OCI-LY1 (cell line): ENCODE measurements around the gene TADA1.

Experiments
- H2AFZ ChIP-seq: fragments of 200-600 bp; sonication (generic), shearing (Covaris generic); 2 replicates; pipeline ENCODE4 v1.6.0; 2014; ENCODE audit warnings: antibody characterized with exemption, mild to moderate bottlenecking, low read length
- H3F3A ChIP-seq: fragments of 200-600 bp; sonication (generic), shearing (Covaris generic); 2 replicates; pipeline ENCODE4 v1.6.0; 2014; ENCODE audit warnings: mild to moderate bottlenecking, antibody characterized with exemption, low read length, moderate library complexity; ENCODE audit not compliant: insufficient read depth
- H3K27ac ChIP-seq: fragments of 200-600 bp; sonication (generic); 2 replicates; pipeline ENCODE4 v1.5.1; 2014; ENCODE audit warnings: low read length, mixed run types, mild to moderate bottlenecking, low read depth; ENCODE audit not compliant: poor library complexity, severe bottlenecking
- H3K27me3 ChIP-seq: fragments of 200-600 bp; sonication (generic); 2 replicates; pipeline ENCODE4 v1.6.0; 2014; ENCODE audit warnings: antibody characterized with exemption, mild to moderate bottlenecking, low read length, moderate library complexity; ENCODE audit not compliant: insufficient read depth
- H3K36me3 ChIP-seq: fragments of 200-600 bp; sonication (generic); 2 replicates; pipeline ENCODE4 v1.6.1; 2014; ENCODE audit warnings: mild to moderate bottlenecking, antibody characterized with exemption, low read length, moderate library complexity, mixed read lengths; ENCODE audit not compliant: insufficient read depth
- H3K4me1 ChIP-seq: fragments of 200-600 bp; sonication (generic); 2 replicates; pipeline ENCODE4 v1.5.1; 2014; ENCODE audit warnings: mild to moderate bottlenecking, low read length, moderate library complexity; ENCODE audit not compliant: insufficient read depth, severe bottlenecking
- H3K4me2 ChIP-seq: fragments of 200-600 bp; sonication (generic), shearing (Covaris generic); 2 replicates; pipeline ENCODE4 v1.6.1; 2014; ENCODE audit warnings: low read length
- H3K4me3 ChIP-seq: fragments of 200-600 bp; sonication (generic); 2 replicates; pipeline ENCODE4 v1.5.1; 2014; ENCODE audit warnings: low read length, low read depth, mild to moderate bottlenecking, mixed read lengths; ENCODE audit not compliant: poor library complexity, severe bottlenecking
- H3K79me2 ChIP-seq: fragments of 200-600 bp; shearing (Covaris generic); 2 replicates; pipeline ENCODE4 v1.6.1; 2016; ENCODE audit warnings: mixed run types, low read length, mixed read lengths; ENCODE audit not compliant: insufficient read depth
- H3K9ac ChIP-seq: fragments of 200-600 bp; sonication (generic), shearing (Covaris generic); 2 replicates; pipeline ENCODE4 v1.6.1; 2014; ENCODE audit warnings: mild to moderate bottlenecking, low read length, mixed read lengths
- H3K9me2 ChIP-seq: fragments of 200-600 bp; sonication (generic), shearing (Covaris generic); 2 replicates; pipeline ENCODE4 v1.6.1; 2014; ENCODE audit warnings: low read depth, mild to moderate bottlenecking, low read length, mixed read lengths
- H3K9me3 ChIP-seq: fragments of 200-600 bp; shearing (Covaris generic); 2 replicates; pipeline ENCODE4 v1.6.1; 2014; ENCODE audit warnings: low read length, mixed read lengths
- H4K20me1 ChIP-seq: fragments of 200-600 bp; sonication (generic), shearing (Covaris generic); 2 replicates; pipeline ENCODE4 v1.6.0; 2016; ENCODE audit warnings: mild to moderate bottlenecking, low read length; ENCODE audit not compliant: insufficient read depth
- CTCF ChIP-seq: fragments of 200-600 bp; sonication (generic), shearing (Covaris generic); IDR thresholded peaks from 2 replicates; pipeline ENCODE4 v1.5.1; 2017; ENCODE audit warnings: mild to moderate bottlenecking, antibody characterized with exemption, low read length, moderate library complexity, mixed read lengths
- EZH2 ChIP-seq: fragments of 200-600 bp; sonication (generic), shearing (Covaris generic); IDR thresholded peaks from 2 replicates; pipeline ENCODE4 v1.8.0; 2017; ENCODE audit warnings: borderline replicate concordance, mixed run types, mild to moderate bottlenecking, antibody characterized with exemption, low read length, moderate library complexity, mixed read lengths

The TADA1 gene

GRCh38 chr1:166918956-166919316, 42.9 kb upstream of the TADA1 start:
- Histone ChIP-seq H3K9me2 (no peaks in the 10 kb centered on the region), H3K27ac (no peak overlapping the region), H2AFZ (no peak overlapping the region), H3K9me3 (no peaks in the 10 kb centered on the region), H3K4me1 (no peaks in the 10 kb centered on the region), H3K9ac (no peak overlapping the region), H3K4me3 (no peak overlapping the region), H3K36me3 (no peaks in the 10 kb centered on the region), H3K27me3 (0 out of 2 replicates have a peak, but pooled peaks cover 3% of the 10 kb centered on the region), H4K20me1 (no peaks in the 10 kb centered on the region), H3F3A (no peaks in the 10 kb centered on the region), H3K79me2 (no peaks in the 10 kb centered on the region), H3K4me2 (no peak overlapping the region)
- TF ChIP-seq EZH2, result no peak
- no peak for TF ChIP-seq CTCF

GRCh38 chr1:166918088-166918955, 42.3 kb upstream of the TADA1 start:
- no peaks in the 10 kb centered on the region for H3F3A ChIP-seq
- H3K9me3 ChIP-seq, result no peaks in the 10 kb centered on the region
- H2AFZ ChIP-seq, result no peak overlapping the region
- no peak overlapping the region for H3K9ac ChIP-seq
- H3K27me3 ChIP-seq, result 0 out of 2 replicates have a peak, but pooled peaks cover 3% of the 10 kb centered on the region
- no peak overlapping the region for H3K4me2 ChIP-seq
- H4K20me1 ChIP-seq, result no peaks in the 10 kb centered on the region
- H3K79me2 ChIP-seq, result no peaks in the 10 kb centered on the region
- no peak overlapping the region for H3K27ac ChIP-seq
- H3K9me2 ChIP-seq, result no peaks in the 10 kb centered on the region
- TF ChIP-seq EZH2, result no peak
- no peak for TF ChIP-seq CTCF
- H3K36me3 ChIP-seq, result no peaks in the 10 kb centered on the region
- no peaks in the 10 kb centered on the region for H3K4me1 ChIP-seq
- H3K4me3 ChIP-seq, result no peak overlapping the region

- Histone ChIP-seq H4K20me1 (no peaks in the 10 kb centered on the region), H3F3A (no peaks in the 10 kb centered on the region), H3K9ac (no peak overlapping the region), H3K4me2 (no peak overlapping the region), H3K9me3 (peaks cover 7% of the 10 kb centered on the region; the same call in 1 of the 2 replicates), H3K9me2 (no peaks in the 10 kb centered on the region), H3K36me3 (no peaks in the 10 kb centered on the region), H3K4me3 (no peak overlapping the region), H2AFZ (no peak overlapping the region), H3K79me2 (no peaks in the 10 kb centered on the region), H3K27ac (no peak overlapping the region), H3K4me1 (no peaks in the 10 kb centered on the region), H3K27me3 (0 out of 2 replicates have a peak, but pooled peaks cover 3% of the 10 kb centered on the region)
- no peak for TF ChIP-seq CTCF
- no peak for TF ChIP-seq EZH2
These were observed 39.9 kb upstream of the TADA1 start for GRCh38 chr1:166915941-166916340.
